ENCODE measurements around the gene GLT6D1. TPM values are rescaled to one million over a fixed set of nuclear protein-coding genes. Genes with fewer than 3 reads are reported as not detected.

The GLT6D1 gene
- total RNA-seq, 1 donor from 2014 or later: not detected

DNA sequence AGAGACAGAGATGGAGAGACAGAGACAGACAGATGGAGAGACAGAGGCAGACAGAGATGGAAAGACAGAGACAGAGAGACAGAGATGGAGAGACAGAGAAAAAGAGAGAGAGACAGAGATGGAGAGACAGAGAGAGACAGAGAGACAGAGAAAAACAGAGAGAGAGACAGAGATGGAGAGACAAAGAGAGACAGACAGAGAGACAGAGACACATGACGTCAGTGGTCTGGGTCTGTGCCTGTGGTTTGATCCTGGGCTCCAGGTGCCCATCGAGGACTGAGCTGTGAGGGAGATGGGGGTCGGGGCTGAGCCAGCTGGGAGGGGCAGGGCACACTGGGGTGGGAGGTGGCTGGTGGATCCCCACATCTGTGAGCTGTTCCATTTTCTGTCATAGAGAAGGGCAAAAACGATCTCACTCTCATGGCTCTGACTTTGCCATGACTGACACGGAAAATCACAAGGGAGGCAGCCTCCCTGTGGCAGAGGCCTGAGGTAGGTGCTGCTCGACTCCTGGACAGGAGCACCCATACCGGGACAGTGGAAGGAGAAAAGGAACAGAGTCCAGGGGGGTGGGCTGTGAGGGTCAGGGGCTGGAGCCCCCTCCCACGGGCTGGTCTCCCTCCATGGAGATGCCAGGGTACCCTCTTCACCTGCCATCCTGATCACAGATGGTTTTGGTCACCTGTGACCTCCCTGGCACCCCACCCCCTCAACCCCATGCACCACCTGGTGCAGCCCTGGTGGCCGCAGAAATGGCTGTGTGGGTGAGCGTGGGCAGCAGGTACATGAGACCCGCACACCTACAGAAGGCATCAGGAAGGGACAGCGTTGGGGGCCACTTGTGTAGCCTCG lies 28.8 kb downstream of the GLT6D1 start:
- no peak for DNase-seq (ENCODE audit: extremely low read depth, low read depth, low spot score)

DNA sequence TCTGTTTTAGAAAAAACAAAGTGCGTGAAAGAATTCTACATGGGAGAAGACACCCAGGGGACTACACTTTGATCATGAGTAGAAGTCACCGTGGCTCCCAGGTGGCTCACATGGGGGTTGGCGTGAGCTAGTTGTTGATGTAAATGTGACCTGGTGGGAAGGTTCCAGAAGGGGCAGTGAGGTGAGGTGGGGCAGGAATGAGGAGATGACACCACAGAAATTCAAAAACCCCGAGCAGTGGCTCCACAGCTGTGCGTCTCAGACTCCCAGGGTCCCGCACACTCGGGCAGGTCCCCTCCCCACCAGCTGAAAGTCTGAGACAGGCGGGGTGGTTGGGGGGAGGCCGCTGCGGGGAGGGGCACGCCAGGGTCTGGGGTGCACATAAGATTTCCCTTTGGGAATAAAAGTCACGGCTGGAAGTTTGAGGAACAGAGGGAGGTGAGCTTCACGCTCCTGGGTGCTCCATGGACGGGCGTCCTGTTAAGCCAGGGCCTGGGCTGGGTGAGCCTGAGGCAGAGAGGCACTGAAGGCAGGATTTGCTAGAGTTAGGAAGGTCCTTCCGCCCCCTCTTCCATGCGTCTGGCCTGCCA lies 29.9 kb downstream of the GLT6D1 start:
- no peak for DNase-seq (ENCODE audit: extremely low read depth, low read depth, low spot score)

DNA sequence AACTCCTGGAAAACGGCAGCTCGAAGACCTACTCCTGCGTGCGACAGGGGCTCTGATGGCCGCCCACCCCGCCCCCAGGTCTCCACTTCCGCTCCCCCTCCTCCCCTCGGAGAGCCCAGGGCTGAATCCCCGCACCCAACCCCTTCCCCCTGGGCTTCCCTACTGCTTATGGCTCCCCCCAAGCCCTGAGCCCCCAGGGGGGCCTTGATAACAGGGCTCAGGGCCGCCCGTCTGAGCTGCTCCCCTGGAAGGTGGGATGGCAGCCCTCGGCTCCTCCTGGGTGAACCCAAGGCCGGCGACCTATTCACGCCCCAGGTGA lies 30.4 kb downstream of the GLT6D1 start:
- DNase-seq (ENCODE audit: extremely low read depth, low read depth, low spot score): no peak

DNA sequence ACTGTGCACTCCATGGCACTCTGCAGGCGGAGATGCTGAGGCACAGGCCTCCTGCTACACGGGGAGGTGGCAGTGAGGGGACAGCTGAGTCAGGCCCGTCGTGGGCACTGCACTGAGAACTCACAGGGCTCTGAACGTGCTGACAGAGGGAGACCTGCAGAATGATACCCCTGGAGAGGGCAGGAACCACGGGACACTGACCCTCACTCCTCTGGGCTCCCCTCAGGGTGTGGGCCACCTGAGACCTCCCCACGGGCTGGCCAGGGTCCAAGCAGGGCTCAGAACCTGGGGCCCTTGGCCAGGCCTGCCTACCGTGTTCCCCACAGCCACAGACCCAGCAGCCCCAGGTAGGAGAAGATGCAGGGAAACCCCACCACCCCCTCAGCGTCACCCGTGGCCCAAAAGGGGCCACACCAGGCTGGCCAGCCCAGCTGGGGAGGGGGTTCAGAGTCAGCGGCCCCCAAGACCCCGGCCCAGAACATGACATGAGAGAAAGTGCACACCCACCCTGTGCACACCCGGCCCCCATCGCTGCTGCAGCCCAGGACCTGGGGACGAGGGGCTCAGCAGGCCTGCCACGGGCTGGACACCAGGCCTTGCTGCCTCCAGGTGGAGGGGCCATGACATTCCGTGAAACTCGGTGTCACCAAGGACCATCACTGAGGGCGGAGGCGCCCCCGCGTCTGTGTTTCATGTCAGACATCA lies 30.9 kb downstream of the GLT6D1 start:
- no peak for DNase-seq (ENCODE audit: extremely low read depth, low read depth, low spot score)

DNA sequence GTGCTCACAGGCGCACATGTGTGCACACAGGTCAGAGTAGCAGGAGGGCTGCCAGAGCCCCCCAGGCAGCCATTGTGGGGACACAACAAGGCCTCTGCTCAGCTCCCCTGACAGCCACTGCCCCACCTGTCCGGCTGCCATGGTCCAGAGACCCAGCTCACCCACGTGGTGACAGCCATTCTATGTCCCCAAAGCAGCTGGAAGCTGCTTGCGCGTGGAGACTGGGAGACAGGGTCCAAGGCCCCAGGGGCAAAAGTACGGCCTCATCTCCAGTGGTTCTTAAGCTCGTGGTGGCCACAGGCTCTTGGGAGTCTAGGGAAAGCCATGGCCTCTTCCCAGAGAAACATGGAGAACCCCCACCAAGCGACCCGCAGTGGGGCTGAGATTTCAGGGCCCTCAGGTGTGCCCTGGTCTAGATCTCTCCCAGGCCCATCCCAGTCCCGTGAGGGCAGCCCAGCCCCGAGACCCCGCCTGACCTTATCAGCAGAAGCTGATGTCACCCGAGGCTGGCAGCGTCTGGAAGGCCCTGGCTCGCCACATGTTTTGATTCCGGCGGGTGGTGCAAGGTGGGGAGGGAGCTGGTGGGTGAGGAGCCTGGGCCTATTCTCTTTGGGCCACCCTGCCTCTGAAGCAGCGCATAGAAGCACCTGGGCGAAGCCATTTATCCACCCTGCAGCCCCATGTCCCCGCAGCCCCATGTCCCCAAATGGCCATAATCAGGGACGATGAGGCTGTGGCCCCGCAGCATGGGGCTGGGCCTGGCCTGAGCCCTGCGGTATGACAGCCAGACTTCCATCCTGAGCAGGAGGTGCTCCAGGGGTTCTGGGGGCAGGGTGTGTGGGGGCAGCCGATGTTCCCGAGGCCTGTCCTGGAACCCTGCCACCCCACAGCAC lies 31.7 kb downstream of the GLT6D1 start:
- no peak for DNase-seq (ENCODE audit: extremely low read depth, low read depth, low spot score)

DNA sequence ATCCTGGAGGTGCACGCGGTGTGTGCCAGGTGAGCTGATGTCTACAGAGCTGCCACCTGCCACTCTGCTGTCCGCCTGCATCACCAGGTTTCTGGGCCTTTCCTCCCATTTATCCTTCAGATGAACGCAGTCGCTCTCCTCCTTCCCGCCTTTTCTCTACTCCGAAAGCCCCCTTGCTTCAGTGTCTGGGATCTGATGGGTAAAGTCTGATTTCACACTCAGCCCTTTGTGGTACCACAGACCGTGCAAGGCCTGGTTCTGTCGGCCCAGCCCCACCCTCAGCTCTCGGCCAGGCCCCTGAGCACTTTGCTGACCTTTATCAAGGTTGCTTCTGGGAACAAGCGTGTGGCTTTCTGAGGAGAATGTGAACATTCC lies 32.5 kb downstream of the GLT6D1 start:
- DNase-seq (ENCODE audit: extremely low read depth, low read depth, low spot score): no peak

DNA sequence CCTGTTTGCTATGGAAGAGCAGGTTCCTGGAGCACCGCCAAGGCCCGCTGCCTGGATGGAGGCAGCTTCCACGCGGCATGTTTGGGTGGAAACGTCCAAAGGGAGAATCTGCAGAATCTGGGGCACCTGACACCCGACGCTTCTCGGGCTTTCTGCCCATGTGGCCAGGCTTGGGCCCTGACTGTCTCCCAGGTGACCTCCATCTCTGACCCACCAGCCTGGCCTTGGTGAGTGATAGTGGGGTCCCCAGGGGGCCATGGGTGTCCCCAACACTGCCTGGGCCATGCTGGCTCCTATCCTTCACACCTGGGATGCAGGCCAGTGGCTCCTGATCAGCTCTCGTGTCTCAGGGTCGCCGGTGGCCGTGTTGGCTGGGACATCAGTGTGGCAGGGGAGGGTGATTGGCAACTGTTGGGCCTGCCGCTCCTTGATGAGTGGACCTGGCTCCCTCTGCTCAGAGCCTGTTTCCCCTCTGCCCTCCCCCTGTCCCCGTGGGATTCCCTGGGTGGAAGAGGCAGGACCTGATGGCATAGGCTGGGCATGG lies 34.0 kb downstream of the GLT6D1 start:
- no peak for DNase-seq (ENCODE audit: extremely low read depth, low read depth, low spot score)

DNA sequence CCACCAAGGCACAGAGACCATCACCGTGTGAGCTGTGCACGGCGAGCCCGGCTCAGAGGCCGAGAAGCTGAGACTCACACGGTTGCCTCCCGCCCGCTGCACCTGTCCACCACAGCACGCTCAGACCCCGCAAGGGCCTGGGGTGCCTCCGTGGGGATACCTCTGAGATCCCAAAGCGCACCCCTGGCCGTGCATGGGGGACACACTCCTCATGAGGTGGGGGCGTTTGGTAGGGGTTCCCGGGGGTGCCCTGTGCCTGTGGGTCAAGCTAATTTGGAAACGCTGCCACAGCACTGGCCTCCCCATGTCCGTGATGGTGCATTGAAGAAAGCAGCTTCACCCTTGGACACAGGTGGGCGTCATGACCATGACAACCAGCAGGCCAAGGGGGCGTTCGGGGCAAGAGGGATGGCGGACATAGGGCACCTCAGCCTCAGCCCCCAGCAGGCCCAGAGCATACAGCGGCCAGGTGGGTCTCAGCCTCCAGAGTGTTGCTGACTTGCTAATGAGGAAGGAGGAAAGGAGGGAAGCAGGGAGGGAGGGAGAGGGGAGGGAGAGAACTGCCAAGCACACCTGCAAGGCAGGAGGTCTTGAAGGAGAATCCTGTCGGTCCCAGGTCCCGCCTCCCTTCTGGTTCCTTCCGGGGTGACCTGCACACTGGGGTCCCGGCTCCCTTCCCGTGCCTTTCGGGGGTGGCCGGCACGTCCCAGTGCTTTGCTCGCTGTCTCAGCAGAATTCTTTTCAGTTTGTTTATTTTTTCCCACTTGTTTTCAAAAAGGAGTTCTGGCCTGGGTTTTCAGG lies 34.7 kb downstream of the GLT6D1 start:
- no peak for DNase-seq (ENCODE audit: extremely low read depth, low read depth, low spot score)

DNA sequence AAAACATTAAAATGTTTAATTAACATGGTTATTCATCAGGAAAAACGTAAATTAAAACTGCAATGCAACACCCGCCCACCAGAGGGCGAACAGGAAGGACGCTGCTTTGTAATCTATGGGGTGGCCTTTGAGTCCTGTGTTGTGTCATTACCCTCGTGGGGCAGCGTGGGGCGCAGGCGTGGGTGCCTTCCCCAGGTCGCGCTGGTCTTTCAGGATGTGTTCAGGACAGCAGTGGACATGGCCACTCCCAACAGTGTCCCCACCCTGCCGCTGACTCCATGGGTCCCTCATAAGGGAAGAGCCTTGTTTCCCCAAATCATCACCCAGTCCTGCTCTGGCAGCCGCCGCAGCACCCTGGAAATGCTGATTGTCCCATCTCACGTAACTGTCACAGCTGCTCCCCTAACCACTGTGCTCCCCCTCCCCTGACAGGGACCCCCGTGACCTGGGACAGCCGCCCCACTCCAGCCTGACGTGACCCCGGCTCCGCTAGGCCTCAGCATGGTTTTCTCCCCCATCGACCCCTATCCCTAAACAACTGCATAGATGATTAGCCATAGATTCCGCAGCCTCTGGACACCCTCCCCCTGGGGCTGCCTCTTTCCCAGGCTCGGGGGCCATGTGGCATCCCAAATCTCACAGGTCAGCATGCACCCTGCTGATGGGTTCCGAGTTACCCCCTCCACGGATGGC lies 36.4 kb downstream of the GLT6D1 start:
- peak; percentile 12 for DNase-seq (ENCODE audit: extremely low read depth, low read depth, low spot score)

DNA sequence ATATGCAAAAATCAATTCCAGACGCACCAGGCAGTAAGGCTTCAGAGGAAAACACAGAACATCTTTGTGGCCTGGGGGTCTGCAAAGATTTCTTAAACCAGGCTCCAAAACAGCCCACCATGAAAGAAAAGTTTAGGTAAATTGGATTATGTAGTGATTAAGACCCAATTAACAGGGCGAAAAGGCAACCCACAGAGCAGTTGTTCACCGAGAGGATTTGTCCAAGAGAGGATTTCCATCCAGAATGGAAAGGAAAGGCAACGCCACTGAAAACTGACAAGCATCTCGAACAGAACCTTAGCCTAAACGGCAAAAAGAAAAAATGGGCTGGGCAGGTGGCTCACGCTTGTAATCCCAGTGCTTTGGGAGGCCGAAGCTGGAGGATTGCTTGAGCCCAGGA lies 37.4 kb downstream of the GLT6D1 start:
- DNase-seq (ENCODE audit: extremely low read depth, low read depth, low spot score): no peak

DNA sequence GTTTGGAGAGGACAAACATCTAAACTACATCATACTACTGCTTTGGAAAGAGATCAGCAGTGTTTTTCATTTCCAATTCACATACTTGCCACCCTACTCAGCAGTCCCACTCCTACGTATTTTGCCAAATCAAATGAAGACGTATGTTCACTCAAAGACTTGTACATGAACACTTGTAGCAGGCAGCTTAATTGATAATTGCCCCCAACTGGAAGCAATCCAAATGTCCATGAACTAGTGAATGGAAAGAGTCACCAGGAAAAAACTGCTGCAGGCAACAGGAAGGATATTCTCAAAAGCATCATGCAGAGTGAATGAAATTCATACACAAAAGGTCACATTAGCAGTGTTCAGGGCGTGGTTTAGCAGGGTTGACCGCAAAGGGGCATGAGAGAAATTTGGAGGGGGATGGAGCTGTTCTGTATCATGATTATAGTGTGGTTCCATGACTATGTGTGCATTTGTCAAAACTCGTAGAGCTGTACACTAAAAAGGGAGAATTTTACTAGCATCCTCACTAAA lies 39.0 kb downstream of the GLT6D1 start:
- DNase-seq (ENCODE audit: extremely low read depth, low read depth, low spot score): no peak

DNA sequence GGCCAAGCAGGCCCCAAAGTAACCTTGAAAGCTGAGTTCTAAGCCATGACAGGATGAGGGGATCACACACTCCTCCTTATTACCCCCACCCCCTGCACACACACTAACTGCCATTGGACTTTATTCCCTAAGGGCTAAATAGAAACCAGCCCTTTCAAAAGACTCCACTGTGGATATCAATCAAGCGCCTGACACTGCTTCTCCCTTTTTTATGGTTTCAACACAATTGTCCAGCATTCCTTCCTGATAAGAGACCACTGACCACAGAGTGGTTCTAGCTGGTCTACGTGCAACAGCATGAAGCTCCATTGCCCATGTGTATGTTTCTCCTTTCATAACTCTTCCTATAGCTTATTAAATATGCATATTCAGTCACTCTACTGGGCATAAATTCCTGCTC lies 43.1 kb downstream of the GLT6D1 start:
- DNase-seq (ENCODE audit: extremely low read depth, low read depth, low spot score): no peak

DNA sequence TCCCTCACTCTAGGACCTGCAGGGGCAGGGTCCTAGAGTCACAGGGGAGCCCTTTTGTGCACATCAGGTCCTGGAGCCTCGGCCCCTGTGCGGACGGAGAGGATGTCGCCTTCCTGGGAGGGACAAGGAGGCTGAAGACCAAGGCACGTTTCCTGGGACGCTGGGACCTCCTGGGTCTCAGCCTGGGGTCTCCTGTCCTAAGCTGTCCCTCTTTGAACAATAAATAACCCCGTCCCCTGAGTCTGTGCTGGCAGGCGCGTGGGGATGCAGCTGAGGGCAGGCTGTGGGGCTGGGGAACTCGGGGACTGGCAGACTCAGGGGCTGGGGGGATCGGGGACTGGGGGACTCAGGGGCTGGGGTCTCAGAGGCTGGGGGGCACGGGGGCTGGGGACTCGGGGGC lies 46.7 kb downstream of the GLT6D1 start:
- no peak for DNase-seq (ENCODE audit: extremely low read depth, low read depth, low spot score)

DNA sequence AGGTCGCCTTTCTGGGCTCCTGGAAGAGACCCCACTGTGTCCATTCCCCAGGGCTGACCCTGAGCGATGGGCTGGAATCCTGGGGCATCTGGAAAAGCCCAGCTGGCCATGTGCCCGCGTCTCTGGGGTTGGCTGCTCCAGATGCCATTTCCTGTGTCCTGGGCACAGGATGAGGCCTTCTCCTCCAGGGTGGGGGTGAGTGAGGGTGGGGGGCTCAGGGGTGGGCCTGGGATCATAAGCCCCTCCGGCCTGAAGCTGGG lies 47.1 kb downstream of the GLT6D1 start:
- no peak for DNase-seq (ENCODE audit: extremely low read depth, low read depth, low spot score)

DNA sequence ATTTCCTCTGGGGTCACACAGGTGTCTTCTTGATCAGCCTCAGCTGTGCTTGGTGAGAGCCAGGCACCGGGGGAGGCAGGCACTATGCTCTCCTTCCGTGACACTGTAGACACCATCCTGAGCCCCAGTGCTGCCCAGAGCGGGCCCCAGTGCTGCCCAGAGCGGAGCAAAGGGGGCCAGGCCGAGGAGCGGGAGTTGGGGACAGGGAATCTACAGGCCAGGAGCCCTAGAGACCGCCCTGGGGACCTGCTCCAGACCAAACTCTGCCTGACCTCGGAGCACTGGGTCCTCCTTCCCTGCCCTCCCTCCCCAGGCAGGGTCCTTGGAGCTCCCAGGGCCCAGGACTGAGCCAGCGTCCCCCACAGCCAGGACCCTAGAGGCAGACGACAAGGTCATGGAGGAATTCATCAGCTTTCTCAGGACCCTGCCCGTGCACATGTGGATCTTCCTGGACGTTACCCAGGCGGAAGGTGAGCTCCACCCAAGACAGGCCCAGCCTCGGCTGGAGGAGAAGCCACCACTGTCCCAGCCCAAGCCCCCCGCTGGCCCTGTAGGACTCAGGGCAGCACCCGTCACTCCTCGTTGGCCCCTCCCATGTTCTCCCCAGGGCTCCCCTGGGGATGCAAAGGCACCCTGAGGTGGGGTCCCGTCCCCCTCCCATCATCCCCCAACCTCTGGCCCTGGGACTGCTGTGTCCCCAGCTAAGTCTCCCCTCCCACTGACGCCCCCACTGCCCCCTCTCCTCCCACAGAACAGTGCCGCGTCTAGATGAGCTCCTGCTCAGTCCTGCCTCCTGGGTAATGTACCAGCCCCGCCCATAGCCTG lies 47.6 kb downstream of the GLT6D1 start:
- DNase-seq (ENCODE audit: extremely low read depth, low read depth, low spot score): no peak

DNA sequence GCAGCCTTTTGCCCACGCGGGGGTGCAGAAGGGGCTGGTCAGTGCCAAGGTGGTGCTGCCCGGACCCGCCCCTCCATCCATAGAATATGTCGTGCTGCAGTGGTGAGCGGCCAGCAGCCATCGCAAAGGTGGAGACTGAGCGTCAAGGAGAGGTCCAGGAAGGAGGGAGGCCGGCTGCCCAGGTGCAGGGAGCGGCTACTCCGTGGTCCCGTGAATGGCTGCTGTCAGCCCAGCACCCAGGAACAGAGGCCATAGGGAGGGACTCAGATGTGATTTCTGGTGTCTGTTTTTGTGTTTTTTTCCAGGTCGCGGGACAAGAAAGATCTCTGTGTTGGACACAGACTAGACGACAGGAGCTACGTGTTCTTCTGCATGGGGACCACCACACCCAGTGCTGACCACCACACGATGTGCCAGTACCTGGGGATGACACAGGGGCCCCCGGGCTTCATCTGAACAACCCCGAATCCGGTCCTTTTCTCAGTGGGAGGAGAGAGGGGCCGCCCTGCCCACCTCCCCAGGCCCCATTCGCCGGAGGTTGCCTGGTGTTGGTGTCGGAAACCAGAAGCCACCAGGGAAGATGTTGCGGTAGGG lies 48.8 kb downstream of the GLT6D1 start:
- no peak for DNase-seq (ENCODE audit: extremely low read depth, low read depth, low spot score)

DNA sequence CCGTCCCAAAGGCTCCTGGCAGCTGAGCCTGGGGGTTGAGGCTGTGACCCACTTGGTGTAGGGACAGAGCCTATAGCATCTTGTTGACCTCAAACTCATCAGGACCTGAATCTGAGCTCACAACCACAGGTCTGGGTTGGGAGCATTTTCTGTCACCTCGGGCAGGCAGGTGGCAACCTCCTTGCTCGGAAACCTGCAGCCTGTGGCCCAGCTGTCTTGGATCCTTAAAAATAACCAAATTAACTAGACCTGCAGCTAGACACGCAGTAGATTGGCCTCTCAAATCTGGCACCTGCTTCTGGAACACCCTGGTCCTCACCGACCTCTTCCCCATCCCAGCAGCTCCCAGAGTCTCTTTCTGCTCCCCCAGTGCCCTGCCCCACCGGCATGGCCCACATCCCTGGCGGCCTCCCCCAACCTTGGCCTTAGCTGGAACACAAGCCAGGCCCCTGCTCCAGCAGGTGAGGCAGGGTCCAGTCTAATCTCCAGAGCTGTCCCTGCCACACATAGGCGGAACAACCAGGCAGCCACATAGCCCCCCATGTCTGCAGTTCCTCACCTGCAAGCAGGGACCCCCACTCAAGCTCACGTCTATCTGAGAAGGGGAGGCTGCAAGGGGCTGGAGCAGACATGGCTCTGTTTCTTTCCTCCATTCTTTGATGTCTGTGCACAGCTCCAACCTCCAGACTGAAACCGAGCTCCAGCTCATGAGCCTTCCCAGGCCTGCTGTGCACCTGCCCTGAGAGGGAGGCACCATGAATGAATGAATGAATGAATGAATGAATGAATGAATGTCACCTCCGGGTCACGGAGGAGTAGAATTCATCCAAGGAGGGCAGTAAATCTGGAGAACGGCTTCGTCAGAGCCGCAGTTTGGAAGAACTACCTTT lies 49.5 kb downstream of the GLT6D1 start:
- DNase-seq (ENCODE audit: extremely low read depth, low read depth, low spot score): no peak

All from glomerular endothelial cell (primary cell).